ENCODE data around the gene CCDC183.
"Not testable (repeated sequence)": the region's sequence is repeated elsewhere in the genome, so short reads cannot be mapped to it uniquely, and the experiment has no call there.

The CCDC183 gene

DNA sequence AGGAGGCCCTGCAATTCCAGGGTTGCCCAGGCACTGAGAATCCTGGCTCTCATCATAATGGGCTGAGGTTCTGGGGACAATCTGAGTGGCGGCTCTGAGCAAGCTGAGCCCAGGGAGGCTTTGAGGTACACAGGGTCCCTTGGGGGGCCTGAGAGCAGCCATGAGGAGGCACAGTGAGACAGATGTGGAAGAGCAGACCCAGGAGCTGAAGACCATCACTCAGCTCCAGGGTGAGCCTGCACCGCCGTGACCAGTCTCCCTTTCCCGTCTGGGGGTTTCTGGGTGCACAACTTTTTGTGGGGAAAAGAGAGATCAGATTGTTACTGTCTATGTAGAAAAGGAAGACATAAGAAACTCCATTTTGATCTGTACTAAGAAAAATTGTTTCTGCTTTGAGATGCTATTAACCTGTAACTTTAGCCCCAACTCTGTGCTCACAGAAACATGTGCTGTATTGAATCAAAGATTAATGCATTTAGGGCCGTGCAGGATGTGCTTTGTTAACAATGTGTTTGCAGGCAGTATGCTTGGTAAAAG lies at the start of gene CCDC183:
CCDC183 (plus strand) TSS at position 101 of the 537 bp plus-strand sequence; CDS start at position 161, 60 bp downstream.
- no peaks in the 10 kb centered on the region for H3K27me3 Mint-ChIP-seq
- no peak within 1 kb of the TSS for H3K4me3 Mint-ChIP-seq
- H3K27ac Mint-ChIP-seq = no peak within 1 kb of the TSS
- H3K4me1 Mint-ChIP-seq = peaks cover 27% of the 10 kb centered on the region
- no peaks in the 10 kb centered on the region for H3K9me3 Mint-ChIP-seq
- peaks cover 2% of the 10 kb centered on the region for H3K36me3 Mint-ChIP-seq

DNA sequence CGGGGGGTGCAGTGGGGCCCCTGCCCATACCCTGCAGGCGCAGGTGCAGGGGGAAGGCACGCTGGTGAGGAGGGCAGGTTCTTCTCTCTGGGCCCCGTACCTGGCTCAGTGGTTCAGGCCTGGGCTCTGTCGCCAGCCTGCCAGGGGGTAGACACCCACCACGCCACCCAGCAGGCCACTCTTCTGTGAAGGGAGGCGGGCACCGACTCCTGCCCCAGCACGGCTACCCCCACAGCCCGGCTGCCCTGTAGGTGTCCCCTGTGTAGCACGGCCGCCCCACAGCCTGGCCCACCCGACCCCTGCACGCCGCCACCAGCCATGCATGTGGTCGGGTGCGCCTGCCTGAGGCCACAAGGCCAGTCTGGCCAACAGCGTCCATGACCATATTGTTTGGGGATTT lies 49.5 kb upstream of the CCDC183 start:
- Mint-ChIP-seq H3K4me3 (no peak overlapping the region), H3K4me1 (peaks cover 4% of the 10 kb centered on the region), H3K27ac (no peak overlapping the region), H3K27me3 (no peaks in the 10 kb centered on the region), H3K36me3 (no peaks in the 10 kb centered on the region), H3K9me3 (peaks cover 2% of the 10 kb centered on the region)

DNA sequence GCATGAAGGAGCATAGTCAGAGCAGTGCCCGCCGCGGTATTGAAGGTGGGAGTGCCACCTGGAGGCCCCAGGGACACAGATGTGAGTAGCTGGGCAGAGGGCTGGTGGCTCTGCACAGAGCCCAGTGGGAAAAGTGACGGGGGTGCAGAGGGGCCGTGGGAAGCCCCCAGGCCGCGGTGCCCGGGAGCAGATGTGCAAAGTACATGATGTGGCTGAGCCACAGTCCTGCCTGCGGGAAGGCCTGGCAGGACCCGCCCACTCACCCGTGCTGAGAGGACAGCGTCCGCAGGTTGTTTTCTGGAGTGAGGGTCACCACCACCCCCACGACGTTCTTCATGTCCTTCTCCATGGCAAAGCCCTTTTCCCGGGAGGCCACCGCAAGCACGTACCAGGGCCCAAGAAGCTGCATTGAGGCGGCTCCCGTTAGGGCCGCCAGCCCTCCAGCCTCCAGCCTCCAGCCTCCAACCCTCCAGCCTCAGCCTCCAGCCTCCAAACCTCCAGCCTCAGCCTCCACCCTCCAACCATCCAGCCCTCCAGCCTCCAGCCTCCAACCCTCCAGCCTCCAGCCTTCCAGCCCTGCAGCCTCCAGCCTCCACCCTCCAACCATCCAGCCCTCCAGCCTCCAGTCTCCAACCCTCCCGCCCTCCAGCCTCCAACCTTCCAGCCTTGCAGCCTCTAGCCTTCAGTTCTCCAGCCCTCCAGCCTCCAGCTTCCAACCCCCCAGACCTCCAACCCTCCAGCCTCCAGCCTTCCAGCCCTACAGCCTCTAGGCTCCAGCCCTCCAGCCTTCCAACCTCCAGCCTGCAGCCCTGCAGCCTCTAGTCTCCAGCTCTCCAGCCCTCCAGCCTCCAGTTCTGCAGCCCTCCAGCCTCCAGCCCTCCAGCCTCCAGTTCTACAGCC lies 48.7 kb upstream of the CCDC183 start:
- H3K36me3 Mint-ChIP-seq = peaks cover under 1% of the 10 kb centered on the region
- no peak overlapping the region for H3K27ac Mint-ChIP-seq
- H3K9me3 Mint-ChIP-seq = peaks cover 8% of the 10 kb centered on the region
- H3K4me3 Mint-ChIP-seq = no peak overlapping the region
- H3K4me1 Mint-ChIP-seq = peaks cover 4% of the 10 kb centered on the region
- no peaks in the 10 kb centered on the region for H3K27me3 Mint-ChIP-seq

DNA sequence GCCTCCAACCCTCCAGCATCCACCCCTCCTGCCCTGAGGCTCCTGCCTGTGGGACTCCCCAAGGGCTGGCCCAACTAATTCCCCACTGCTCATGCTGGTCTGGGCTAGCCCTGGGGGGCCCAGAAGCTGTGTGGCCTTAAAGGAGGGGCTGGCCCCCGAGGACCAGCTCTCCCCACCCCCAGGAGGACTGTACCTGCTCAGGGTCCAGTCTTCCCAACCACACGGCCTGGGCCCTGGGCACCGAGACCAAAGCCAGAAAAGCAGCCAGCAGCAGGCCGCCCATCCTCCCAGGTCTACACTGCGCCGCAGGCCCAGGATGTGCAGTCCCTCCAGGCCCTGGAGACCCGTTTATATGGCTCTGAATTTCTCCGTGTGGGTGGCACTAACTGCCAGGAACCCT lies 47.9 kb upstream of the CCDC183 start, which contains the start of gene LCN6:
LCN6 (minus strand) TSS at position 325 of the 400 bp plus-strand sequence; CDS start at position 283, 42 bp downstream.
- Mint-ChIP-seq H3K9me3 (peaks cover 13% of the 10 kb centered on the region), H3K27ac (no peak within 1 kb of the TSS), H3K27me3 (peaks cover 2% of the 10 kb centered on the region), H3K4me1 (peaks cover 4% of the 10 kb centered on the region), H3K36me3 (peaks cover 4% of the 10 kb centered on the region), H3K4me3 (no peak within 1 kb of the TSS)

DNA sequence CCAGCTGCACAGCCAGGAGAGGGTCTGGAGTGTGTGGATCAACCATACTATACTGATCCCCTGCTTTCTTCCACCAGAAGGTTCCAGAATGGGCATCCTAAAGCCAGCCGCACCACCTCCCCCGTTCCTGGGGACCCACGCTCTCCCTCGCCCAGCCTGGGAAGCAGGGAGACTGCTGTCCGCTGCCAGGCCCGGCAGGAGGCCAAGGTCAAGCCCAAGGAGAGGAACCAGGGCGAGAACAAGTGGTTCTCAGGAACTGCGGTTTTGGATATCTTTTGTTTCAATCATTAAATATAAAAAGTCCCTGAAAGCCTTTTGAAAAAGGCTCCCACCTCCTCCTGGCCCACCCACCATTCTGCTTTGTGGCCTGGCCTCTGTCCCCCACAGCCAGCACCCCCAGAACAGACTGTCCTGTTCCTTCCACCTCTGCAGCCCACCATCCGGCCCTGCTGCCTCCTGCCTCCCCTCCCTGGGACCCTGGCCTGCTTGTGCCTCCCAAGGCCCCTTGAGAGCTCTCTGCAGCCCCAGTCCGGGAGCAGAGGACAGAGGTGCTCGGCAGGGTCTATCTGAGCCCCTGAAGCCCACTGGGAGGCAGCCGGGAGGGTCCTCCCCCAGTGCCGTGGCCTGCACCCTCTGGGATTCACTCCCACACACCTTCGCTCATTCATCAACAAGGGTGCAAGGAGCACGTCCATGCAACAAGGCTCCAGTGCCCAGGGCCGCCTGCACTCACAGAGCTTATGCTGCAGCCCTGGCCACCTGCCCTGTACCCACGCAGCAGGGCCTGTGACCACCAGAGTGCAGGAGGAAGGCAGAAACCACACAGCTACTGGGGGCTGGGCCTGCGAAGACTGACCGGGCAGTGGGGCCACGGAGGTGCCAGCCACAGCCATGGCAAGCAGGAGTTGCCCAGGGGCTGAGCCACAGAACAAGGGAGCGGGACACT lies 47.2 kb upstream of the CCDC183 start:
- Mint-ChIP-seq H3K27me3 (peaks cover 2% of the 10 kb centered on the region), H3K9me3 (peaks cover 13% of the 10 kb centered on the region), H3K4me1 (peaks cover 4% of the 10 kb centered on the region), H3K4me3 (no peak overlapping the region), H3K27ac (no peak overlapping the region), H3K36me3 (peaks cover 4% of the 10 kb centered on the region)

DNA sequence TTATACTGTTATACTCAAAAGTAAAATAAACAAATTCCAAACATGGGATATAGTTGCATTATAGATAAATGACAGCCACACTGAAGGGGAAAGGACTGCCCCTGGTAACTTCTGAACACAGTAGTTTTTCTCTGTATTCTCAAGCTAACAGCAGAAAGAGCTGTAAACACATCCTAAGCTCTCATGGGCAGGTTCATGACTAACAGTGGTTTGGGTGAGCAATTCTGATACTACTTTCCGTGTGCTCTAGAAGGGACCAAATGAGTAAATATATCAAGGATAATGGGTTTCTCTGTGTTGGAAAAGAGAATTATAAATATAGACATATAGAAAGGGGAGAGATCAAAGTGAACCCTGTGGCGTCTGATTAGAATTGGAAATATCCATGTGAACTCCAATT lies 45.6 kb upstream of the CCDC183 start:
- no peak overlapping the region for H3K4me3 Mint-ChIP-seq
- H3K27ac Mint-ChIP-seq = no peak overlapping the region
- peaks cover 2% of the 10 kb centered on the region for H3K27me3 Mint-ChIP-seq
- peaks cover 4% of the 10 kb centered on the region for H3K36me3 Mint-ChIP-seq
- peaks cover 4% of the 10 kb centered on the region for H3K4me1 Mint-ChIP-seq
- peaks cover 13% of the 10 kb centered on the region for H3K9me3 Mint-ChIP-seq

DNA sequence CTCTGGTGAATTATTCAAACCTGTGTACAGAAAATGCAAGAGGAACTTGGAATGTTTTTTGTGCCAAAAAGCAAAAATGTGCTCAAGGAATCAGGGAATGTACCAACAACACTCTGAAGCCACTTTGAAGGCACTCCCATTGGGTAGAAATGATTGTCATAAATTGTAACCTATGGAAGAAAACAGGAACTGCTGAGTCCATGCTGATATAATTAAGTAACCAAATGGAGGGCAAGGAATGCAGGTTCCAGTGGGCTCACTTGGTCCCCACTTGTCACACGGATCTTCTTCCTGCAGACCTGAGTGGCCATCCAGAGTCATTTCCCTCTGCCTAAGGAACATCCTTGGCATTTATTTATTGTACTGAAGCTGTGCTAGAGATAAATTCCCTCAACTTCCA lies 44.9 kb upstream of the CCDC183 start:
- peaks cover 4% of the 10 kb centered on the region for H3K36me3 Mint-ChIP-seq
- no peak overlapping the region for H3K27ac Mint-ChIP-seq
- peaks cover 4% of the 10 kb centered on the region for H3K4me1 Mint-ChIP-seq
- H3K4me3 Mint-ChIP-seq = no peak overlapping the region
- peaks cover 13% of the 10 kb centered on the region for H3K9me3 Mint-ChIP-seq
- peaks cover 4% of the 10 kb centered on the region for H3K27me3 Mint-ChIP-seq

DNA sequence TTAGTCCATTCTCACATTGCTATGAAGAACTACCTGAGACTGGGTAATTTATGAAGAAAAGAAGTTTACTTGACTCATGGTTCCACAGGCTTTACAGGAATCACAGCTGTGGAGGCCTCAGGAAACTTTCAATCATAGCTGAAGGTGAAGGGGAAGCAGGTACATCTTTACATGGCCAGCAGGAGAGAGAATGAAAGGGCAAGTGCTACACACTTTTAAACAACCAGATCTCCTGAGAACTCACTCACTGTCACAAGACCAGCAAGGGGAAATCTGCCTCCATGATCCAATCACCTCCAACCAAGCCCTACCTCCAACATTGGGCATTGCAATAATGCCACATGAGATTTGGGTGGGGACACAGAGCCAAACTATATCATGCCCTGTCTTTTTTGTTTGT lies 44.3 kb upstream of the CCDC183 start:
- no peak overlapping the region for H3K4me3 Mint-ChIP-seq
- H3K36me3 Mint-ChIP-seq = peaks cover 4% of the 10 kb centered on the region
- peaks cover 13% of the 10 kb centered on the region for H3K9me3 Mint-ChIP-seq
- H3K27me3 Mint-ChIP-seq = peaks cover 4% of the 10 kb centered on the region
- H3K27ac Mint-ChIP-seq = no peak overlapping the region
- H3K4me1 Mint-ChIP-seq = peaks cover 4% of the 10 kb centered on the region

DNA sequence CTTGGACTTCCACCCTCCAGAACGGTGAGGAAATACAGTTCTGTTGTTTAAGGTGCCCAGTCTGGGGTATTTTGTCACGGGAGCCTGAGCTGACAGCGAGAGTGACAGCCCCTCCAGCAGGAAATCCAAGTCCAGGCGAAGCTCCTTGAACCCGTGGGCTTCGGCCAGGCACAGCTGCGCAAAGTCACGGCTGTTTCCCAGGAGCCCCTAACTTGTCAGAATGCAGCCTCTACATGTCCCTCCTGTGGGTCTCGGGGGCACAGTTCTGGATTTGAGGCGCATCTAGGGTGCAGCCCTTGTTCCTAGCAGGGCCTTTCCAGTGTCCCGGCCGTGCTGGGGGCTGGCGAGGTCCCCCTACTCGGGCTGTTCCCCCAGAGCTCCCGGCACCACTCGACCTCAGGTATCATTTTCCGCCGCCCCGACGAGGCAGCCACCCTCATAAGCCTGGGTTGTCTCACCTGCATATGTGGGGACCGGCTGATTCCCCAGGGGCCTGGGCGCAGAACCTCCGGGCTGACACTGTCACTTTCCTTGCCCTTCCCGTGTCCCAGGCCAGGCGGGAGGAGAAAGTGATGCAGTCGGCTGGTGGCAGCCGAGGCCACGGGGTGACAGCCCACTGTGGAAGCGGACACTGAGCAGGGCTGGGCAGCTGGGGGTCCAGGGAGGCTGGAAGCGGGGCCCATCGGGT lies 42.6 kb upstream of the CCDC183 start:
- no peak overlapping the region for H3K4me3 Mint-ChIP-seq
- peaks cover 4% of the 10 kb centered on the region for H3K4me1 Mint-ChIP-seq
- peaks cover 13% of the 10 kb centered on the region for H3K9me3 Mint-ChIP-seq
- H3K27ac Mint-ChIP-seq = no peak overlapping the region
- peaks cover 4% of the 10 kb centered on the region for H3K27me3 Mint-ChIP-seq
- peaks cover 4% of the 10 kb centered on the region for H3K36me3 Mint-ChIP-seq

DNA sequence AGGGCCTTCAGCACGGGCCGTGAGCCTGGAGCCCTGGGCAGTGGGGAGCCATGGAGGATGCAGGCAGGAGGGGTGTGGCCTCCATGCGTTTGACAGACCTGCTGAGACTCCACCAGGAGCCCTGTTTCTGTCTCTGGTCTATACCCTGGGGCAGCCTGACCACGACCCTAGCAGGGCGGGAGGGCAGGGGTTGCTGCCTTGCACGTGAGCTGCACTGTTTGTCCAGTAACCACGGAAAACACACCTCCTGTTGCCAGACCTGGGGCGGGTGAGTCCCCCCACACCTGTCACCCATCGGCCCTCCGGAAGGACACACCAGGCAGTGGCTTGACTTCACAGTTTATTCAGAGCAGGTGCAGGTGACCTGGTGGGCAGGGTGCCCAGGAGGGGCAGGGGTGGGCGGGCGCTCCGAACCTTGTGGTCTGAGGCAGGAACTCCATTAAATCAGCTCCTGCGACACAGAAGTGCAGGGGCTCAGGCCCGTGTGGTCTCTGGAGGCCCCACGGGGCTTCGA lies 42.0 kb upstream of the CCDC183 start:
- H3K27ac Mint-ChIP-seq = no peak overlapping the region
- H3K4me3 Mint-ChIP-seq = no peak overlapping the region
- H3K27me3 Mint-ChIP-seq = peaks cover 4% of the 10 kb centered on the region
- H3K36me3 Mint-ChIP-seq = peaks cover 4% of the 10 kb centered on the region
- peaks cover 13% of the 10 kb centered on the region for H3K9me3 Mint-ChIP-seq
- peaks cover 4% of the 10 kb centered on the region for H3K4me1 Mint-ChIP-seq

DNA sequence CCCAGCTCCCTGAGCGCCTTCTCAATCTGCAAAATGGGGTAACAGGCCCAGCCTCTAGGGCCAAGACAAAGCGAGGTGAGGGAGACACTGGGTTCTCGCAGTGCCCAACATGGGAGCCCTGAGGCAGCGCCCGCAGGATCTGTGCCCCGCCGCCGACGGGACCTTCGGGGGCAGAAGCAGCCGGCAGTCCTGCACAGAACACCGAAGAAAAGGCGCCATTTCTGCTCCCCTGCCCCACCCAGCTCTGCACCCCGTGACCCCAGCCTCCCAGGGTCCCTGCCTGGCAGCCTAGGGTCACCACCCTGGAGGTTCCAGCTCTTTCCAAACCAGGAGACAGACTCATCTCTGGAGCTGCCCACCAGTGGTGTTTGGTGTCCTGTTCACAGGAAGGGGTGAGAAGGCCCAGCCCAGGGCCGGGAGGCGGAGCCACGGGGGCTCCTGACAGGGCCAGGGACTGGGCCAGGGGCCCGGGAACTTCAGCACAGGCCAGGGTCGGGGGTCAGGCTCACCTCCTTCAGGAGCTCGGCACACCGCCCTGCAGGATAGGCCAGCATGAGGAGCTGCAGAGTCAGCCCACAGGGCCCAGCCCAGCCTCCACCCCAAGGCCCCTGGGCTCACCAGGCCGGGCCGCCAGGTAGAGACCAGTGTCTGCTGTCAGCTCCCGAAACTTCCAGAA lies 41.4 kb upstream of the CCDC183 start:
- Mint-ChIP-seq H3K4me3 (no peak overlapping the region), H3K4me1 (peaks cover 4% of the 10 kb centered on the region), H3K36me3 (peaks cover 4% of the 10 kb centered on the region), H3K27me3 (peaks cover 4% of the 10 kb centered on the region), H3K9me3 (peaks cover 13% of the 10 kb centered on the region), H3K27ac (no peak overlapping the region)

DNA sequence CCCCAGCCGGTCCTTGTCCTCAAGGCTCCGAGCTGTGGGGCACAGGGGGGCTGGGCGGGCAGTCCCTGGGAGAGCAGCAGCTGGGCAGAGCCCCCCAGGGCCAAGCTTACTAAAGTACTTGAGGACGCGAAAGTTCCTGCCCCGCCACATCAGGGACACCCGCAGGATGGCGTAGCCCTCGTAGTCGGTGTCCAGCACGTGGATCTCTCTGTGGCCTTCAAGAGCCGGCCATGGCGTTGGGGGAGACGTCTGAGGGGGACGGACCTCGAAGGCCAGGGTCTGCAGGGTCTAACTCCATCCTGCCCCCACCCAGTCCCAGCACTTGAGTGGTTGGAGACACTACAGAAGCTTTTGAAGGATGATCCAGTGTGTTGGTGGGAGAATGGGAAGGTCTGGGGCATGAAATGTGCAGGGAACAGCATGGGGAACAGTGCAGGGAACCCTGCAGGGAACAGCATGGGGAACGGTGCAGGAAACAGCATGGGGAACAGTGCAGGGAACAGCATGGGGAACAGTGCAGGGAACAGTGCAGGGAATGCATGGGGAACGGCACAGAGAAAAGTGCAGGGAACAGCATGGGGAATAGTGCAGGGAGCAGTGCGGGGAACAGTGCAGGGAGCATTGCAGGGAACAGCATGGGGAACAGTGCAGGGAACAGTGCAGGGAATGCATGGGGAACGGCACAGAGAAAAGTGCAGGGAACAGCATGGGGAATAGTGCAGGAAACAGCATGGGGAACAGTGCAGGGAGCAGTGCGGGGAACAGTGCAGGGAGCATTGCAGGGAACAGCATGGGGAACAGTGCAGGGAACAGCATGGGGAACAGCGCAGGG lies 40.6 kb upstream of the CCDC183 start:
- not testable (repeated sequence) for H3K36me3 Mint-ChIP-seq, H3K27ac Mint-ChIP-seq, H3K4me3 Mint-ChIP-seq, H3K27me3 Mint-ChIP-seq, H3K4me1 Mint-ChIP-seq
- H3K9me3 Mint-ChIP-seq = peaks cover 13% of the 10 kb centered on the region

DNA sequence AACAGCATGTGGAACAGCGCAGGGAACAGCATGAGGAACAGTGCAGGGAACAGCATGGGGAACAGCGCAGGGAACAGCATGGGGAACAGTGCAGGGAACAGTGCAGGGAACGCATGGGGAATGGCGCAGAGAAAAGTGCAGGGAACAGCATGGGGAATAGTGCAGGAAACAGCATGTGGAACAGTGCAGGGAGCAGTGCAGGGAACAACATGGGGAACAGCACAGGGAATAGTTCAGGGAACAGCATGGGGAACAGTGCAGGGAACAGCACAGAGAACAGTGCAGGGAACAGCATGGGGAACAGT lies 40.1 kb upstream of the CCDC183 start:
- Mint-ChIP-seq H3K27ac (no peak overlapping the region), H3K4me3 (no peak overlapping the region), H3K9me3 (peaks cover 13% of the 10 kb centered on the region), H3K27me3 (peaks cover 5% of the 10 kb centered on the region), H3K36me3 (peaks cover 4% of the 10 kb centered on the region), H3K4me1 (no peaks in the 10 kb centered on the region)

DNA sequence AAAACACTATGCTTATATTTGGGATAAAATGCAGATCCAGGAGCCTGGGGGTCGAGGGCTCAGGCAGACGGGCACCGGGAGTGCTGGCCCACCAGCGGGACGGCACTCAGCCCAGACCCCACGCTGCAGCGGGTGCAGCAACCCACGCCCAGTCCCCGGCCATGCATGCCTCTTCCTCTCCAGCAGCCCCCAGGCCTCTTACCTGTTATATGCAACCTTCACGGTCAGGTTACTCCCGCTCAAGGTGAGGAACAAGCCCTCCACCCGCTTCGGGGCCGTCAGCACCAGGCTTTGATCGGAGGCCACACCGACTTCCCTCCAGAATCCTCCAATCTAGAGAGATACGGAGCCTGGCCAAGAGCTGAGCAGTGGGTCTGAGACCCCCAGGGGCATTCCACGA lies 39.3 kb upstream of the CCDC183 start:
- H3K36me3 Mint-ChIP-seq = peaks cover 4% of the 10 kb centered on the region
- H3K9me3 Mint-ChIP-seq = peaks cover 9% of the 10 kb centered on the region
- H3K4me3 Mint-ChIP-seq = no peak overlapping the region
- no peaks in the 10 kb centered on the region for H3K4me1 Mint-ChIP-seq
- peaks cover 5% of the 10 kb centered on the region for H3K27me3 Mint-ChIP-seq
- H3K27ac Mint-ChIP-seq = no peak overlapping the region
